ENCODE measurements around the gene ANGPTL4.
"Not testable (repeated sequence)": the region's sequence is repeated elsewhere in the genome, so short reads cannot be mapped to it uniquely, and the experiment has no call there.

The ANGPTL4 gene

GRCh38 chr19:8366121-8366581, 2.2 kb downstream of the ANGPTL4 start:
- DNase-seq = no peak

GRCh38 chr19:8366961-8367326, 3.0 kb downstream of the ANGPTL4 start:
- DNase-seq = no peak

- peak; percentile 93 for DNase-seq
Observed at GRCh38 chr19:8367327-8368001, 3.5 kb downstream of the ANGPTL4 start.

GRCh38 chr19:8370176-8371010, 6.4 kb downstream of the ANGPTL4 start:
- DNase-seq = no peak

DNA sequence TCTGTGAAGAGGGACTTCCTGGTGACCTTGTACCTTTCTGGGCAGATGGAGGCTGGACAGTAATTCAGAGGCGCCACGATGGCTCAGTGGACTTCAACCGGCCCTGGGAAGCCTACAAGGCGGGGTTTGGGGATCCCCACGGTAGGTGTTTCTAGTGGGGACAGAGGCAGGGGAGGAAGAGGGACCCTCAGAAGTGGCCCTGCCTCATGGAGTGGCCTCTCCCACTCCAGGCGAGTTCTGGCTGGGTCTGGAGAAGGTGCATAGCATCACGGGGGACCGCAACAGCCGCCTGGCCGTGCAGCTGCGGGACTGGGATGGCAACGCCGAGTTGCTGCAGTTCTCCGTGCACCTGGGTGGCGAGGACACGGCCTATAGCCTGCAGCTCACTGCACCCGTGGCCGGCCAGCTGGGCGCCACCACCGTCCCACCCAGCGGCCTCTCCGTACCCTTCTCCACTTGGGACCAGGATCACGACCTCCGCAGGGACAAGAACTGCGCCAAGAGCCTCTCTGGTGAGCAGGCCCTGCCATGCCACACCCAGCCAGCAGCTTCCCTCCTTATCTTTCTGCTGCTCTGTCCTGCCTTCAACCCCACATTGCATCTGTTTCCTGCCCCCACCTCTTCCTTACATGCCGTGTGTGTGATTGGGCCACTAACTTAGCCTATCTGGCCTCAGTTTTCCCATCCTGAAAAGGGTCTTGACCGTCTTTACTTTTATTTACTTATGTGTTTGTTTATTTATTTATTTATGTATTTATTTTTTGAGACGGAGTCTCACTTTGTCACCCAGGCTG, 7.3 kb downstream of the ANGPTL4 start:
- DNase-seq = no peak

DNA sequence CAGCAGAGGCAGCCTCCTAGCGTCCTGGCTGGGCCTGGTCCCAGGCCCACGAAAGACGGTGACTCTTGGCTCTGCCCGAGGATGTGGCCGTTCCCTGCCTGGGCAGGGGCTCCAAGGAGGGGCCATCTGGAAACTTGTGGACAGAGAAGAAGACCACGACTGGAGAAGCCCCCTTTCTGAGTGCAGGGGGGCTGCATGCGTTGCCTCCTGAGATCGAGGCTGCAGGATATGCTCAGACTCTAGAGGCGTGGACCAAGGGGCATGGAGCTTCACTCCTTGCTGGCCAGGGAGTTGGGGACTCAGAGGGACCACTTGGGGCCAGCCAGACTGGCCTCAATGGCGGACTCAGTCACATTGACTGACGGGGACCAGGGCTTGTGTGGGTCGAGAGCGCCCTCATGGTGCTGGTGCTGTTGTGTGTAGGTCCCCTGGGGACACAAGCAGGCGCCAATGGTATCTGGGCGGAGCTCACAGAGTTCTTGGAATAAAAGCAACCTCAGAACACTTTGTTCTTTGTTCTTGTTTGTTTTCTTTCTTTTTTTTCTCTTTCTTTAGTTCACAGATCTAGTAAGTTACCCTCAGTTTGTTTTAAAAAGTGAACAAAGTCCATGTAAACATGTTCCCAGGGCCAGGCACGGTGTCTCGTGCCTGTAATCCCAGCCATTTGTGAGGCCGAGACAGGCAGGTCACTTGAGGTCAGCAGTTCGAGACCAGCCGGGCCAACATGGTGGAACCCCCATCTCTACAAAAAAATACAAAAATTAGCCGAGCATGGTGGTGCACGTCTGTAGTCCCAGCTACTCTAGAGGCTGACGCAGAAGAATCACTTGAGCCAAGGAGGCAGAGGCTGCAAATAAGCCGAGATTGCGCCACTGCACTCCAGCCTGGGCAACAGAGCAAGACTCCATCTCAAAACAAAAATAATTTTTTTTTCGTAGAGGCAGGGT, 10.2 kb downstream of the ANGPTL4 start:
- DNase-seq = no peak

- not testable (repeated sequence) for DNase-seq
Observed at GRCh38 chr19:8375766-8376165, 11.8 kb downstream of the ANGPTL4 start.

GRCh38 chr19:8376373-8376974, 12.5 kb downstream of the ANGPTL4 start:
- not testable (repeated sequence) for DNase-seq

GRCh38 chr19:8377598-8377997, 13.6 kb downstream of the ANGPTL4 start:
- DNase-seq = no peak

DNA sequence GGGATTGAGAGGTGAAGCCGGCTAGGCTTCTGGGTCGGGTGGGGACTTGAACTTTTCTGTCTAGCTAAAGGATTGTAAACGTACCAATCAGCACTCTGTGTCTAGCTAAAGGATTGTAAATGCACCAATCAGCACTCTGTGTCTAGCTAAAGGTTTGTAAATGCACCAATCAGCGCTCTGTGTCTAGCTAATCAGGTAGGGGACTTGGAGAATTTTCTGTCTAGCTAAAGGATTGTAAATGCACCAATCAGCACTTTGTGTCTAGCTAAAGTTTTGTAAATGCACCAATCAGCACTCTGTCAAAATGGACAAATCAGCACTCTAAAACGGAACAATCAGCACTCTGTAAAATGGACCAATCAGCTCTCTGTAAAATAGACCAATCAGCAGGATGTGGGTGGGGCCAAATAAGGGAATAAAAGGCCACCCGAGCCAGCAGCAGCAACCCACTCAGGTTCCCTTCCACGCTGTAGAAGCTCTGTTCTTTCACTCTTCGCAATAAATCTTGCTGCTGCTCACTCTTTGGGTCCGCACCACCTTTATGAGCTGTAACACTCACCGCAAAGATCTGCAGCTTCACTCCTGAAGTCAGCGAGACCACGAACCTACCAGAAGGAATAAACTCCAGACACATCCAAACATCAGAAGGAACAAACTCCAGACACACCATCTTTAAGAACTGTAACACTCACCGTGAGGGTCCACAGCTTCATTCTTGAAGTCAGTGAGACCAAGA, 15.4 kb downstream of the ANGPTL4 start:
- not testable (repeated sequence) for DNase-seq

DNA sequence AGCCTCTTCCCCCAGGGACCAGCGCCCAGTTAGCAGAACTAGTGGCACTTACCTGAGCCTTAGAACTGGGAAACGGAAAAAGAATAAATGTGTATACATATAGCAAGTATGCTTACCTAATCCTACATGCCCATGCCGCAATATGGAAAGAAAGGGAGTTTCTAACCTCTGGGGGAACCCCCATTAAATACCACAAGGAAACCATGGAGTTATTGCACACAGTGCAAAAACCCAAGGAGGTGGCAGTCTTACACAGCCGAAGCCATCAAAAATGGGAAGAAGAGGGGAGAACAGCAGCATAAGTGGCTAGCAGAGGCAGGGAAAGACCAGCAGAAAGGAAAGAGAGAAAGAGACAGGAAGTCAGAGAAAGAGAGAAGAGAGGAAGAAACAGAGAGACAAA, 20.6 kb downstream of the ANGPTL4 start:
- not testable (repeated sequence) for DNase-seq

DNA sequence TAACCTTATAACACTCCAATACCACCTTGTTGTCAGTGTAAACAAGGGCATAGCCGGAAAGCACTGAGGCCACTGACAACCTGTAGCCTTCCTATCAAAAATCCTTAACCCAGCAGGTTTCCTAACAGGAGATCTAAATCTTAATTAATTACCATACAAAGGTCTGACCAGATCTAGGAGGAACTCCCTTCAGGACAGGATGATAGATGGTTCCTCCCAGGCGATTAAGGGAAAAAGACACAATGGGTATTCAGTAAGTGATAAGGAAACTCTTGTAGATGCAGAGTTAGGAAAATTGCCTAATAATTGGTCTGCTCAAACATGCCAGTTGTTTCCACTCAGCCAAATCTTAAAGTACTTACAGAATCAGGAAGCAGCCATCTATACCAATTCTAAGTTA, 21.1 kb downstream of the ANGPTL4 start:
- not testable (repeated sequence) for DNase-seq

DNA sequence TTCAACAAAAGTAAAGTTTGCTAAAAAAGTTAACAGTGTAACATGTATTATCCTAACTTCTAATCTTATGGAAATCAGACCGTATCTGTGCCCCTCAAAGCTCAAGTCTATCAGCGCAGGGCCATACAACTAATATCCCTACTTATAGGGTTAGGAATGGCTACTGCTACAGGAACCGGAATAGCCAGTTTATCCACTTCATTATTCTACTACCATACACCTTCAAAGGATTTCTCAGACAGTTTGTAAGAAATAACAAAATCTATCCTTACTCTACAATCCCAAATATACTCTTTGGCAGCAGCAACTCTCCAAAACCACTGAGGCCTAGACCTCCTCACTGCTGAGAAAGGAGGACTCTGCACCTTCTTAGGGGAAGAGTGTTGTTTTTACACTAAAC, 21.6 kb downstream of the ANGPTL4 start:
- DNase-seq = not testable (repeated sequence)

- not testable (repeated sequence) for DNase-seq
Observed at GRCh38 chr19:8386419-8386818, 22.5 kb downstream of the ANGPTL4 start.

GRCh38 chr19:8386990-8387389, 23.0 kb downstream of the ANGPTL4 start:
- DNase-seq = no peak

DNA sequence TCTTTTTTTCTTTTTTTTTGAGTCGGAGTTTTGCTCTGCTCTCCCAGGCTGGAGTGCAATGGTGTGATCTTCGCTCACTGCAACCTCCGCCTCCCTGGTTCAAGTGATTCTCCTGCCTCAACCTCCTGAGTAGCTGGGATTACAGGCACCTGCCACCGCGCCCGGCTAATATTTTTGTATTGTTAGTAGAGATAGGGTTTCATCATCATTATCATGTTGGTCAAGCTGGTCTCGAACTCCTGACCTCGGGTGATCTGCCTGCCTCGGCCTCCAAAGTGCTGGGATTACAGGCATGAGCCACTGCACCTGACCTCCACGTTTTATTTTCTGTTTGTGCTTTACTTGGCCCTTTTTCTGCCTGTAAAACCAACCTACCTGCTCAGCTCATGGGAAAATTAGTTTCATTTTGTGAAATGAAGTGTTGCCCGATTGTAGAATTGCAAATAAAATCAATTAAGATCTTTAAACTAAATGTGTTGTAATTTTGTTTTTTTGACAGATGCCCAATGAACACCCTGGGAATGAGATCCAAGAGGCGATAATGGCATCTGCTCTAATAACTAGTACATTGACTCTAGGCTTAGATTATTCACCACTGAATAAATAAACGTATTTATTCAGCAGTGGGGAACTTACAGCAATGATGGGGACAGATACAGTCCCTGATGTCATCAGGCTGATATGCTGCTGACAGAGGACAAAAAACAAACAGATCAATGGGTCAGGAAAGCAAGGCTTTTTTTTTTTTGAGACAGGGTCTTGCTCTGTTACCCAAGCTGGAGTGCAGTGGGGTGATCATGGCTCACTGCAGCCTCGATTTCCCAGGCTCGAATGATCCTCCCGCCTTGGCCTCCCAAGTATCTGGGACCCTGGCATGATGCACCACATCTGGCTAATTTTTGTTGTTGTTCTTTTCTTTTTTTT, 24.0 kb downstream of the ANGPTL4 start:
- DNase-seq = no peak

DNA sequence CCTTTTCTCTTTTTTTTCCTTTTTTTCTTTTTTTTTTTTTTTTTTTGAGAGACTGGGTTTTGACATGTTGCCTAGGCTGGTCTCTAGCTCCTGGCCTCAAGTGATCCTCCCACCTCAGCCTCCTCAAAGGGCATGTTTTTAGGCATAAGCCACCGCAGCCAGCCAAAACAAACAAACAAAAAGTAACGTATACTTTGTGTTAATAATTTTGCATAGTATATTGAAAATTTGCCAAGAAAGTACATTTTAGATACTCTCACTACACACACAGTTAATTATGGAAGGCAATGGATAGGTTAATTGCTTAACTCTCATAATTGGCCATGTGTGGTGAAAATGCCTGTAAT, 24.6 kb downstream of the ANGPTL4 start:
- DNase-seq = no peak

- DNase-seq = peak; percentile 100
Observed at GRCh38 chr19:8389891-8390616, 26.1 kb downstream of the ANGPTL4 start, which contains the start of gene RAB11B. TSS of gene RAB11B (plus strand) at chr19:8390360. CDS start at chr19:8390417, 57 bp downstream.

- peak; percentile 97 for DNase-seq
Observed at GRCh38 chr19:8390617-8390981, 26.6 kb downstream of the ANGPTL4 start.
